ENCODE results near the gene MAPK8IP1.

DNA sequence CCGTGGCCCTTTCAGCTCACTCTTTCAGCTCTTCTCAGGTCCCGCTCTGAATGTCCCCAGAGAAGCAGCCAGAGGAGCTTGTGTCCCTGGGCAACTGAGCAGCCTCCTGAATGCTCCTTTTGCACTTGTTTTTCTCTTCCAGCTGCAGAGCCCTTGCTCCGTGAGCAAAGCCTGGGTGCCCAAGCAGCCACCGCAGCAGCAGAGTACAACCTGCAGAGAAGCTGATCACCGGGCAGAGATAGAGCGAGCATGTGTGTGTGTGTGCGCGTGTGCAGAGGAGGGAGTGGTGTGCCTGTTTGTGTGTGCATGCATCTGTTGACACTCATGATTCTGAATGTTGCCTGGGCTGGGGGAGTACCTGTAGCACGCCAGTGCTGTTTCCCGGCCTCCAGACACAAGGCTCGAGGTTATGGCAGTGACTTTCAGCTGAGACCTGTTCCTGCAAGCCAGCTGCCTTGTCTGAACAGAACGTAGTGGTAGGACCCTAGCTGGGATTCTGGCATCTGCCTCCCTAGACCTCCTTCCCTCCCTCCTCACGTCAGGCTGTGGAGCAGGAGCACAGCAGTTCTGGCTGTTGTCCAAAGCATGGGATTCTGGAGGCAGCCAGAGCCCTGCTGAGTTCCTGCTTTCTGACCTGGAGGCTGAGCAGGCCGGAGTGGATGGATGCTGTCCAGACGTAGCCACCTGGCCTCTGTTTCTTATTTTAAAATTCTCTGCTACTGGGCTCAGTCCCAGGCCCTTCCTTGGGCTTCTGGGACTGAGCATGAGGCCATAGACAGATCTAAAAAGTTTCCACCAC, 4.5 kb upstream of the MAPK8IP1 start:
- TF ChIP-seq POLR2AphosphoS5 (IDR thresholded peaks at IDR 0.05; ENCODE audit: low read depth) (no peak), SPI1 (IDR thresholded peaks at IDR 0.05; ENCODE audit: borderline replicate concordance, low read depth) (no peak)
- TF ChIP-seq, protein P1, sequence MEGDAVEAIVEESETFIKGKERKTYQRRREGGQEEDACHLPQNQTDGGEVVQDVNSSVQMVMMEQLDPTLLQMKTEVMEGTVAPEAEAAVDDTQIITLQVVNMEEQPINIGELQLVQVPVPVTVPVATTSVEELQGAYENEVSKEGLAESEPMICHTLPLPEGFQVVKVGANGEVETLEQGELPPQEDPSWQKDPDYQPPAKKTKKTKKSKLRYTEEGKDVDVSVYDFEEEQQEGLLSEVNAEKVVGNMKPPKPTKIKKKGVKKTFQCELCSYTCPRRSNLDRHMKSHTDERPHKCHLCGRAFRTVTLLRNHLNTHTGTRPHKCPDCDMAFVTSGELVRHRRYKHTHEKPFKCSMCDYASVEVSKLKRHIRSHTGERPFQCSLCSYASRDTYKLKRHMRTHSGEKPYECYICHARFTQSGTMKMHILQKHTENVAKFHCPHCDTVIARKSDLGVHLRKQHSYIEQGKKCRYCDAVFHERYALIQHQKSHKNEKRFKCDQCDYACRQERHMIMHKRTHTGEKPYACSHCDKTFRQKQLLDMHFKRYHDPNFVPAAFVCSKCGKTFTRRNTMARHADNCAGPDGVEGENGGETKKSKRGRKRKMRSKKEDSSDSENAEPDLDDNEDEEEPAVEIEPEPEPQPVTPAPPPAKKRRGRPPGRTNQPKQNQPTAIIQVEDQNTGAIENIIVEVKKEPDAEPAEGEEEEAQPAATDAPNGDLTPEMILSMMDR (IDR thresholded peaks at IDR 0.05; ENCODE audit: insufficient read depth, low read length): no peak
- TF ChIP-seq, protein P2, sequence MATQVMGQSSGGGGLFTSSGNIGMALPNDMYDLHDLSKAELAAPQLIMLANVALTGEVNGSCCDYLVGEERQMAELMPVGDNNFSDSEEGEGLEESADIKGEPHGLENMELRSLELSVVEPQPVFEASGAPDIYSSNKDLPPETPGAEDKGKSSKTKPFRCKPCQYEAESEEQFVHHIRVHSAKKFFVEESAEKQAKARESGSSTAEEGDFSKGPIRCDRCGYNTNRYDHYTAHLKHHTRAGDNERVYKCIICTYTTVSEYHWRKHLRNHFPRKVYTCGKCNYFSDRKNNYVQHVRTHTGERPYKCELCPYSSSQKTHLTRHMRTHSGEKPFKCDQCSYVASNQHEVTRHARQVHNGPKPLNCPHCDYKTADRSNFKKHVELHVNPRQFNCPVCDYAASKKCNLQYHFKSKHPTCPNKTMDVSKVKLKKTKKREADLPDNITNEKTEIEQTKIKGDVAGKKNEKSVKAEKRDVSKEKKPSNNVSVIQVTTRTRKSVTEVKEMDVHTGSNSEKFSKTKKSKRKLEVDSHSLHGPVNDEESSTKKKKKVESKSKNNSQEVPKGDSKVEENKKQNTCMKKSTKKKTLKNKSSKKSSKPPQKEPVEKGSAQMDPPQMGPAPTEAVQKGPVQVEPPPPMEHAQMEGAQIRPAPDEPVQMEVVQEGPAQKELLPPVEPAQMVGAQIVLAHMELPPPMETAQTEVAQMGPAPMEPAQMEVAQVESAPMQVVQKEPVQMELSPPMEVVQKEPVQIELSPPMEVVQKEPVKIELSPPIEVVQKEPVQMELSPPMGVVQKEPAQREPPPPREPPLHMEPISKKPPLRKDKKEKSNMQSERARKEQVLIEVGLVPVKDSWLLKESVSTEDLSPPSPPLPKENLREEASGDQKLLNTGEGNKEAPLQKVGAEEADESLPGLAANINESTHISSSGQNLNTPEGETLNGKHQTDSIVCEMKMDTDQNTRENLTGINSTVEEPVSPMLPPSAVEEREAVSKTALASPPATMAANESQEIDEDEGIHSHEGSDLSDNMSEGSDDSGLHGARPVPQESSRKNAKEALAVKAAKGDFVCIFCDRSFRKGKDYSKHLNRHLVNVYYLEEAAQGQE (IDR thresholded peaks at IDR 0.05; ENCODE audit: insufficient replicate concordance, low read depth): no peak

Measured in HL-60 (cell line).